AG08396 (cell line): Measurements from ENCODE around the gene HHIPL1.

ENCODE experiments used
- DNase-seq: peaks from one replicate; pipeline ENCODE4 v3.0.0; 2012; ENCODE audit warnings: low spot score, mixed read lengths

Gene HHIPL1

DNA sequence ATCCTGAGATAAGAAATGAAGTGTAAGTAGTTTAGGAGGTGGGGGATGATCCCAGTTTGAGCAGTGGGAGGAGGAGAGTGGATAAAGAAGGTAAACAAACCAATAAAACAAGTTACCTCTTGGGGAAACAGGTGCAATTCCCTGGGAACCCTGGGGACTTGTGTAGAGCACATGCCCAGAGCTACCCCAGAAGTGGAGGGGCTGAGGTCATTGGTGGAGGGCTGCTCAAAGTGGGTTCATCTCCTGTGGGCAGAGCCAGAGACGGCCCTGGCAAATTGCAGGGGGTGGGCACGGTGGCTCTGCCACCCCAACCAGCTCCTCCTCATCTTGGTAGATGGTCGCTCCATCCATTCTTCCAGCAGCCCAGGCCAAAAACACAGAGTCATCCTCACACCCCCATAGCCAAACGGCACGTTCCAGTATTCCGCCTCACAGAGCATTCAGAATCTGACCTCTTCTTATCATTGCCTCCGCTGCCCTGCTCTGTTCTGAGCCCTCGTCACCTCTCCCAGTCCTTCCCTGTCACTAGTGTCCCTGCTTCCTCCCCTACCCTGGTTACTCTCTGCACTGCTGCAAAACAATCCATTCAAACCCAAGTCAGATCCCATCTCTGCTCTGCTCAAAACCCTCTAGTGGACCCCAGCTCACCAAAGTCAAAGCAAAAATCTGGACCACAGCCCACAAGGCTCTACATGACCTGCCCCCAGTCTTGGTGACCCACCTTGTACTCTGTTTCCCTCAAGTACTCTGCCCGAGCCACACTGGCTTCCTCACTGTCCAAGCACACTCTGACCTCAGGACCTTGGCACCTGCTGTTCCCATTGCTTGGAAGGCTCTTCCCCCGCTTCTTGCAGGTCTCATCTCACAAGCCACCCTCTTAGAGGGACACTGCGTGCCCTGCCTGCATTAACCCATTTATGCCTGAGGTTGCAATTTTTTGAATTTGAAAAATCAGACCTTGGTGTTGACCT, 44.6 kb downstream of the HHIPL1 start:
- DNase-seq, result no peak

DNA sequence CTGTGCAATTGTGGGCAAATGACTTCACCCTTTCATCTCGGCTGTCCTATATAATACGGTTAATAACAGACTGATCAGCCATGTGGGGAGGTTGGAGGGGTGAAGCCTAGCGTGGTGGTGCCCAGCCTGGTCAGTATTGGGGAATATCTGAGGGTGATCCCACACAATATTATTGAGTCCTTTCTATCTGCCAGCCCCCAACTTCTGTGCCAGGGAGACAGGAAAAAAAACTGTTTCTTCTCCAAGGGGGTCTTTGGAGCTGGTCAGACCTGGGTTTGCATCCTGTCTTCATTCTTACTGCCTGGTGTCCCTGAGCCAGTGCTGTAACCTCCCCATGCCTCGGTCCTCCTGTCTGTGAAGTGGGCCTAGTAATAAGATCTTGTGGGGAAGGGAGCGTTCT, 45.7 kb downstream of the HHIPL1 start:
- no peak for DNase-seq

DNA sequence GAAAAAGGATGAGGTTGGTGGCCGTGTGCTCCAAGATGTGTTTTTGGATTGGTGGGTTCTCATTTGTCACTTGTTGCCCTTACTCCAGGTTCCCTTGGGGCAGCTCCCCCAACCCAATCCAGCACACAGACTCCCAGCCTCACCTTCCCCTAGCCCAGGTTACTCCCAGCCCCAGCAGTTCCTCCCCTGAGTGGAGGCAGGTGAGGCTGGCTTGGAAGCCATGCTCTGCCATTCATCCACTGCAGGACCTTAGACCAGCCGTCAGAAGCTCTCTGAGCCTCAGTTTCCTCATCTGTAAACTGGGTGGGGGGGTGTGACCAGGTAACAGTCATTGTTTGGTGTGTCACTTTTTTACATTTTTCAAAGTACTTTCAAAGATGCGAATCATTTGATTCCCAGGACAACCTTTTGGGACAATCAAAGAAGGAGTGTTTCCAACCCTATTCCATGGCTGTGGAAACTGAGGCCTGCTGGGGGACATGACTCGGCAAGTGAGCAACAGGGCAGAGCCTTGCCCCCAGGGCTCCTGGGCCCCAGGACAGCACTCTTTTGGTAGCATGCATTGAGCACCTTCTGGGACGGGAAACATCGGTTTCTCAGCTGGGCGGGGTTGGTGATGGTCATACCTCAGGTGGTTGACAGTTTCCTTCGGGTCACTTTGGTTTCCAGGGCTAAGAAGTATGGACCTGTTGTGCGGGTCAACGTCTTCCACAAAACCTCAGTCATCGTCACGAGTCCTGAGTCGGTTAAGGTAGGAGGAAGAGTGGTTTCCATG, 46.4 kb downstream of the HHIPL1 start:
- no peak for DNase-seq

DNA sequence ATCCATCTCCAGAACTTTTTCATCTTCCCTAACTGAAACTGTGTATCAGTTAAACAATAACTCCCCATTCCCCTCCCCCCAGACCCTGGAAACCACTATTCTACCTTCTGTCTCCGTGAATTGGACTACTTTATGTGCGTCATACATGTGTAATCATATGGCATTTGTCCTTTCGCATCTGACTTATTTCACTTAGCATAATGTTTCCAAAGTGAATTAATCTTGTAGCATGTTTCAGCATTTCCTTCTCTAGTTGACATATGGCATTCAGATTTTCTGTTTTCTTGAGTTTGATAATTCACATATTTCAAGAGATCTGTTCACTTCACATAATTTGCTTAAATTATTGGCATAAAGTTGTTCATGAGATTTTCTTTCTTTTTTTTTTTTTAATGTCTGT, 49.0 kb downstream of the HHIPL1 start:
- DNase-seq, result no peak

DNA sequence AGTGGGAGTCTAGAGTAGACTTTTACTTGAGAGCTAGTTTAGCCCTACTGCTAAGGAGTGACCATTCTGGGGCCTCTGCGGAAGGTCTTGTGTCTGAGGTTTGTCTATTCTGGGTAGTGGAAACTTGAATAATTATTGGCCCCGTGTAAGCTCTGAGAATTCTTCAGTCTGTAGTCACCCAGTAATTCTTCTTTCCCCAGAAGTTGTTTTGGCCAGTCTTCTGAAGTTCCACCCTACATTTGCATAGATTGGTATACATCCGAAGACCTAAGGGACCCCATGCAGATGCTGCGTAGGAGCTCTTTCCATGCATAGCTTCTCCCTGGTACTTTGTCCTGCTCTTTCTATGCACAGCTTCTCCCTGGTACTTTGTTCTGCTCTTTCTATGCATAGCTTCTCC, 52.0 kb downstream of the HHIPL1 start:
- DNase-seq, result no peak

DNA sequence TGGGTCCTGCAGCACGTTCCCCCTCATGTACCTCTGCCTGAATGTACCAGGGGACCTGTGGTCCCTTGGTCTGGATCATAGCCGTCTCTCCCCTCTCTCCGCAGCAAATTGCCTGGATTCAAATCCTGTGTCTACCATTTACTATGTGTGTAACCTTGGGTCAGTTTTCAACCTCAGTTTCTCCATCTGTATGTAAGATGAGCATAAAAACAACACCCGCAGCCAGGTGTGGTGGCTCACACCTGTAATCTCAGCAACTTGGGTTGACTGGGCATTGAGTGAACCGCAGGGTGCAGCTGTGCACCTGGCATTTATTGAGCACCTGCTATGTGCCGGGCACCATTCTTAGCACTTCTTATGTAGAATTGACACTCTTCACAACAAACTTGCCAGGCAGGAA, 53.3 kb downstream of the HHIPL1 start:
- DNase-seq, result no peak

DNA sequence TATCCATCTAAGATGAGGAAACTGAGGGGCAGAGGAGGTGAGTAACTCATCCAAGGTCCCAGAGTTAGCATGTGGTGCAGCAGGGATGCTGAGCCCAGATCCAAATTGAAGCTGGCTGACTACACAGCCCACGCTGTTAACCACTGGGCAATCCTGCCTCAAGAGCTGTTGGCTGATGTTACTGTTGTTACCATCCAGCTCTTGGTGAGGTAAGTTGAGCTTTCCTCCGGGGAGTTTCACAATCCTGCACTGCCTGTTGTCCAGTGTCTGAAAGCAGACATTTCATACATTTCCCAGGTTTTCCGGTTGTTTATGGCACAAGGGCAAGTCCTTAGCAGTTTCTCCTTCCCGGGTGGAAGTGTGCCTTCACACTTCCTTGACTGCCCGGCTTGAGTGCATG, 53.7 kb downstream of the HHIPL1 start:
- DNase-seq, result no peak

DNA sequence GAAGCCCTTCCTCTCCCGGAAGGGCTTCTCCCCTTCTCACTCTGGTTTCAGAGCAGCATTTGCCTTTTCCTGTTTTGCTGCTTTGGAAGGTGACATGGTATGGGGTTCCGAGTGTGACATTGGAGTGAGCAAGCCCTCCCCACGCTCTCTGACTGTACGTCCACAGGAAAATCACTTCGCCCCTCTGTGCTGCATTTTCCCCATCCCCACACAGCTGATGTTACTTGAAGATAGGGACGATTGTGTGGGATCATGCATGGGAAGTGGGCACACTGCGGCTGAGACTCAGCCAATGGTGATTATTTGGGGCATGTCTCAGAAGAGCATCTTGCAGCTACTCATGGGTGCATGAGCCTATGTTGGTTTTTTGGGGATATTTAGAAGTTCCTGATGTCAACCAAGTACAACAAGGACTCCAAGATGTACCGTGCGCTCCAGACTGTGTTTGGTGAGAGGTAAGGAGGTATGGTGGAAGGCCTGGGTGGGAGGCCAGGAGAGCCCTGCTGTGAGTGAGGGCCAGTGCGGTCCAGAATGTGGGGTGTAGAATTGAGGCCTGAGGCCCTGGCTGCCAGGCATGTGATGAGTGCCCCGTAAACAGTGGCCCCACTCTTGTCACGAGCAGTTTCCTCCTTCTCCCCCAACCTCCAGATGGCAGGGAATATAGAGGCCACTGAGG, 54.3 kb downstream of the HHIPL1 start:
- DNase-seq, result no peak

DNA sequence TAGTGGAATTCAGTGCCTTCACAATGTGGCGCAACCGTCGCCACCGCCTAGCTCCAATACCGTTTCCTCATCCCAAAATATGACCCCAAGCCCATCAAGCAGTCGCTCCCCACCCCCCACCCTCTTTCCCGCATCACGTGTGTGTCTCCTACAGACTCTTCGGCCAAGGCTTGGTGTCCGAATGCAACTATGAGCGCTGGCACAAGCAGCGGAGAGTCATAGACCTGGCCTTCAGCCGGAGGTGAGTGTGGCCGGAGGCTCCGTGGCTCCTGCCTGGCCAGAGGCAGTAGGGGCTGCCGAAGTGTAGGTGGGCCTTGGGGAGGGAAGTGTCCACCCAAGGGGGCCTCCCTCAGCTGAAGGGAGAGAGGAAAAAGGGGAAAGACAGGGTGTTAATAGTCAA, 54.9 kb downstream of the HHIPL1 start:
- no peak for DNase-seq

DNA sequence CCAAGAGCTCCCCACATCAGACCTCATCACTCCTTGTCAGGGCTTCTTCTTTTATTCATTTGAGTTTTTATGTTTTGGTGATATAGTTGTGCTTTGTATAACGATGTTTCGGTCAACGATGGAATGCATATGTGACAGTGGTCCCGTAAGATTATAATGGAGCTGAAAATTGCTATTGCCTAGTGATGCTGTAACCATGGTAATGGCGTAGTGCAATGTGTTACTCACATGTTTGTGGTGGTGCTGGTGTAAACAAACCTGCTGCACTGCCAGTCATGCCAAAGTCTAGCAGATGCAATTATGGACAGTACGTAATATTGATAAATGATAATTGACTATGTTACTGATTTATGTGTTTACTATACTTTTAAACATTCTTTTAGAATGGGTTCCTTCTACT, 55.5 kb downstream of the HHIPL1 start:
- DNase-seq, result no peak

DNA sequence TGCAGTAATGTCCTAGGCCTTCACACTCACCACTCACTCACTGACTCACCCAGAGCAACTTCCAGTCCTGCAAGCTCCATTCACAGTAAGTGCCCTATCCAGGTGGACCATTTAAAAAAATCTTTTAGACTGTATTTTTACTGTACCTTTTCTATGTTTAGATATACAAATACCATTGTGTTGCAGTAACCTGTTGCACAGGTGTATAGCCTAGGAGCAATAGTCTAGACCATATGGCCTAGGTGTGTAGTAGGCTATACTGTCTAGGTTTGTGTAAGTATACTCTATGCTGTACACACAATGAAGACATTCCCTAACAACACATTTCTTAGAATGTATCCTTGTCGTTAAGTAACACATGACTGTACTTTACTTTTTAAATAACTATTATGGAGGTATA, 56.3 kb downstream of the HHIPL1 start:
- DNase-seq, result no peak

DNA sequence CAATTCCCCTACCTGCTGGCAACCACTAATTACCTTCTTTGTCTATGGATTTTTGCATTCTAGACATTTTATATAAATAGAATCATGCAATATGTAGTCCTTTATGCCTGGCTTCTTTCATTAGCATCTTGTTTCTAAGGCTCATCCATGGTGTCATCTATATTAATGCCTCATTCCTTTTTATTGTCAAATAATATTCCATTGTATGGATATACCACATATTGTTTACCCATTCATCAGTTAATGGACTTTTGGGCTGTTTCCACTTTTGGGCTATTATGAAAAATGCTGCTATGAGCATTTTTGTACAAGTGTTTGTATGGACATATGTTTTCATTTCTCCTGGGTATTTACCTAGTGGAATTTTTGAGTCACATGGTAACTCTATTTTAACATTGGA, 57.2 kb downstream of the HHIPL1 start:
- no peak for DNase-seq

DNA sequence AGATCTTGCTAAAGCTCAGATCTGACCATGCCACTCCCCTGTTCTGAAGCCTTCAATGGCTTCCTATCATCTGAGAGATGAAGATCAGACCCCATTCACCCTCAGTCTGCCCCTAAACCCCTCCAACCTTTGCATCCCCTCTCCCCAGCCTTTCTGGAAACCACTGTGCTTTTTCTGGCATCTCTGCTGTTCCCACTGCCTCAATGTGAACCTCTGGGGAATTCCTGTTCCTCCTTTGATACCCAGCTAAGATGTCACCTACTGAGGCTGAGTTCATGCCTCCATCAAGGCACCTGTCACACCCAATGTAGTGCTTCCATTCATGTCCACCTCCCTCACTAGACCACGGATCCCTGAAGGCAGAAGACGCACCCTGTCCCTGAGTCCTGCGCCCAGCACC, 58.5 kb downstream of the HHIPL1 start:
- DNase-seq, result no peak

DNA sequence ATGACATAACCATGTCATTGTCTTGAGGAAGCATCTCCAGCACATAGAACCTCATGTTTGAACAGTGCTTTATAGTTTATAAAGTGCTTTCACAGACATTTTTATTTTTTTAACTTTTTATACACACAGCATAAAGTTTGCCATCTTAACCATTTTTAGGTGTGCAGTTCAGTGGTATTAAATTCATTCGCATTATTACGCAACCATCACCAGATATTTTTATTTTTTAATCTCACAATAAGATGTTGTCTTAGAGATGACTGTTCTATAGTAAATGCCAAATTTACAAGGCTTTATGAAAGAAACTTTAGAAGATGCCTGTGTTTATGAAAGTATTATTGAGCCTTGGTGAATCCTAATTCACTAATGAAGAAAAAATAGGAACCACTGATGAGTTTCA, 59.1 kb downstream of the HHIPL1 start:
- no peak for DNase-seq

DNA sequence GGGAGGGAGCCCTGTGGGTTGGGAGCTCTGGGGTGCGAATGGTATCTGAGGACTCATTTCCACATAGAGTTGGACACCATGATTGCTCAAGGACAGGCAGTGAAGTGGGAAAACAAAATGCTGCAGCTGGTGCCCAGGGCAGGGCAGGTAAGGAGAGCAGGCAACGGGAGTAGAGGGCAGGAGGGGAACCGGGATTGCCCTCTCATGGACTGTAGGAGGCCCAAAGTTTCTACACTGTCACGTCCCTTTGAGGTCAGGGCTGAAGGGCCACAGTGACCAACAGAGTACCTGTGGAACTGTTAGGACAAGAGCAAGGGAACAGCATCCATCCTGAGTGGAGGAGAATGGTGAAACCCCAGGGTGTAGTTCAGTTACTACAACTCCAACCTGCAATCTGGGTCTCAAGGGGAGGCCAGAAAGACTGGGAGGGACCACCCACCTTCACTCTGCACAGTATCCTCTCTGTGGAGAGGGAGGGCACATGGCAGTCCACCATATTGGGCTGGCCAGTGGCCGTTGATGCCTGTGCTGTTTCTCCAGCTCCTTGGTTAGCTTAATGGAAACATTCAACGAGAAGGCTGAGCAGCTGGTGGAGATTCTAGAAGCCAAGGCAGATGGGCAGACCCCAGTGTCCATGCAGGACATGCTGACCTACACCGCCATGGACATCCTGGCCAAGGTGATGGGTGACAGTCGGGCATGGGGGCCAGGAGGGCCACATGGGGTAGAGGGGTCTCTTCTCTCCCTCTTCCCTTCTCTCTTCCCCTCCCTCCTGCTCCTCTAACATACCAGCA, 61.4 kb downstream of the HHIPL1 start:
- no peak for DNase-seq

DNA sequence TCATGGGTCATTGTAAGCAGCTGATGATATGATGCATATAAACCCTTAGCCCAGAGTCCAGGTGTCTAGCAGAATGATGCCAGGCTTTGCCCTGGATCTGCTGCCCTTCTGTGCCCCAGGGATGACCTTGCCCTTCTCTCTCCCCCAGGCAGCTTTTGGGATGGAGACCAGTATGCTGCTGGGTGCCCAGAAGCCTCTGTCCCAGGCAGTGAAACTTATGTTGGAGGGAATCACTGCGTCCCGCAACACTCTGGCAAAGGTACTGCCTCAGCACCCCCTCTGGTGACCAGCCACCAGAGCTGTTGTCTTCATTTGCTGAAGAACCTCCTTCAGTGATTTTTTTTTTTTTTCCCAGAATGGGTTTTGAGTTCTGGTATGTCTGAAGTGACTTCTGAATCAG, 62.5 kb downstream of the HHIPL1 start:
- no peak for DNase-seq

DNA sequence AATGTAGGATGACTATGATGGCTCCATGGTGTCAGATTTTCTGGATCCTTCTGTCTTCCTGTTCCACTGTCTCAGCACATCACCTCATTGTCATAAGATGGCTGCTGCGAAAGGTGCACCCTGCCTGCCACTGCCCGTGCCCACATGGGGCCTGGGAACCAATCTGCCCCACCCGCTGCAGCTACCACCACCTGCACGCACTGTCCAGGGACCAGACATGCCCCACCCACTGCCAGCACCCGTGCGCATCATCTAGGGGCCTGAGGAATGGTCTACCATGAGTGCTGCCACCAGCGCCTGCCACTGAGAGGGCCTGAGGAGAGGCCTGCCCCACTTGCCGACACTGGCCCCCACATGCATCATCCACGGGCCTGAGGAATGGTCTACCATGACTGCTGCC, 63.0 kb downstream of the HHIPL1 start:
- no peak for DNase-seq

DNA sequence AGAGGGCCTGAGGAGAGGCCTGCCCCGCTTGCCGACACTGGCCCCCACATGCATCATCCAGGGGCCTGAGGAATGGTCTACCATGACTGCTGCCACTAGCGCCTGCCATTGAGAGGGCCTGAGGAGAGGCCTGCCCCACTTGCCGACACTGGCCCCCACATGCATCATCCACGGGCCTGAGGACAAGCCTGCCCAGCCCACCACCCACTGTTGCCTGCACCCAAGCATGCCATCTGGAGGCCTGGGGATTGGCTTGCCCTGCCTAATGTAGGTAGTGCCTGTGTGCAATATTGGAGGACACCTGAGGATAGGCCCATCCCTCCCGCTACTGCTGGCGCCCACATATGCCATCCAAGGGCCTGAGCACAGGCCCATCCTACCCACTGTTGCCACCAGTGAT, 63.5 kb downstream of the HHIPL1 start:
- no peak for DNase-seq

DNA sequence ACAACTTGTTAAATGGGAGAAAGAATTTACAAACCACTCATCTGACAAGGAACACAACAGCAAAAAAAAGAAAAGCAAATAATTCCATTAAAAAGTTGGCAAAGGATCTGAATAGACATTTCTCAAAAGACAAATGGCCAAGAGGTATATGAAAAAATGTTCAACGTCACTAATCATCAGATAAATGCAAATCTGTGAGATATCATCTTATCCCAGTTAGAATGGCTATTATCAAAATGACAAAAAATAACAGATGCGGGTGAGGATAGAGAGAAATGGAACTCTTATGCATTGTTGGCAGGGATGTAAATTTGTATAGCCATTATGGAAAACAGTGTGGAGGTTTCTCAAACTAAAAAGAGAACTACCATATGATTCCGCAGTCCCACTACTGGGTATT, 69.0 kb downstream of the HHIPL1 start:
- DNase-seq, result no peak

DNA sequence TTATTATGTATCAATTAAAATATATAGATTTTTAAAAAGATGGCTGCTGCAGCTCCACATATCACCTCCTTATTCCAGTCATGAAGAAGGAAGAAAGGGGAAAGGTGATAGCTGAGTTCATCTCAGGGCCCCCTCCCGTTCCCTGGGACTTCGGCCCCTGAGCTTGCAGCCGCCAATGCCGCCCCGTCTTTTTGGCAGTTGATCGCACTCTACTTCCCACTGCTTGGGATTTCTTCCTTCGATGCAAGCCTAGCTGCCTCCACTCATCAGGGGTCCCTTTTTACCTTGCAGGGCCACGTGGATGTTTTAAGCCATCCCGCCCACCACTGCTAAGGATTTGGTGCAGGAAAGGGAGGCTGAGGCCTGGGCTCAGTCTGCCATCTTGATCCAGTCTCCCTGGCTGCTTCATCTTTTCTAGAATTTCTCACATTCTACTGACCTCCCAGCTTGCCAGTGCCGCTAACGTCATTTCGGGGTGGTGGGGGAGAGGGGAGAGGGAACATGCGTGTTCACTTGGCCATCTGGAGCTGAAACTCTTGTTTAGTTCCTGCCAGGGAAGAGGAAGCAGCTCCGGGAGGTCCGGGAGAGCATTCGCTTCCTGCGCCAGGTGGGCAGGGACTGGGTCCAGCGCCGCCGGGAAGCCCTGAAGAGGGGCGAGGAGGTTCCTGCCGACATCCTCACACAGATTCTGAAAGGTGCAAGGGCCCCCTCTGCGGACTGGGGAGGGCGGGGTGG, 70.5 kb downstream of the HHIPL1 start:
- DNase-seq, result no peak
